Chondrocyte (in vitro differentiated cells): ENCODE measurements around the gene SMAD3. TPM values are rescaled to one million over a fixed set of nuclear protein-coding genes. Genes with fewer than 3 reads are reported as not detected.

ENCODE experiments used
- DNase-seq: peaks from one replicate; pipeline ENCODE4 v3.0.0; 2021; ENCODE audit warnings: mixed read lengths, low spot score
- H3K27ac Mint-ChIP-seq: one replicate; pipeline ENCODE4 v1.8.0; 2021; ENCODE audit warnings: mild to moderate bottlenecking, moderate library complexity, mixed read lengths; ENCODE audit not compliant: unreplicated experiment
- H3K27me3 Mint-ChIP-seq: 2 replicates; pipeline ENCODE4 v1.8.0; 2021; ENCODE audit warnings: low read depth, mixed read lengths
- H3K36me3 Mint-ChIP-seq: 2 replicates; pipeline ENCODE4 v1.8.0; 2021; ENCODE audit warnings: low read depth, mixed read lengths
- H3K4me1 Mint-ChIP-seq: 2 replicates; pipeline ENCODE4 v1.8.0; 2021; ENCODE audit warnings: low read depth, mild to moderate bottlenecking, mixed read lengths
- H3K4me3 Mint-ChIP-seq: one replicate; pipeline ENCODE4 v1.8.0; 2021; ENCODE audit warnings: mild to moderate bottlenecking, moderate library complexity, mixed read lengths; ENCODE audit not compliant: unreplicated experiment
- H3K9me3 Mint-ChIP-seq: 2 replicates; pipeline ENCODE4 v1.8.0; 2021; ENCODE audit warnings: low read depth, mixed read lengths
- CTCF ChIP-seq: fragments of 200-600 bp; sonication (generic); IDR thresholded peaks from 2 replicates; pipeline ENCODE4 v1.5.0; 2021; ENCODE audit warnings: antibody characterized with exemption, mild to moderate bottlenecking, moderate library complexity
- total RNA-seq: library from RNA; stranded (reverse); gene quantifications from 3 replicates; pipeline ENCODE4 v1.2.1, GENCODE V29; 2021

The SMAD3 gene
- total RNA-seq, 1 donor from 2014 or later, result 23.2 TPM

- Mint-ChIP-seq H3K27me3 (no peaks in the 10 kb centered on the region), H3K36me3 (no peaks in the 10 kb centered on the region), H3K4me1 (peaks cover 53% of the 10 kb centered on the region), H3K4me3 (no peak overlapping the region), H3K9me3 (no peaks in the 10 kb centered on the region), H3K27ac (no peak overlapping the region)
- TF ChIP-seq CTCF, result no peak
- no peak for DNase-seq
Observed at GRCh38 chr15:67130673-67131601, 65.5 kb downstream of the SMAD3 start.

GRCh38 chr15:67132276-67132675 is 66.9 kb downstream of the SMAD3 start:
- no peak for TF ChIP-seq CTCF
- Mint-ChIP-seq H3K9me3 (no peaks in the 10 kb centered on the region), H3K4me3 (no peak overlapping the region), H3K27ac (no peak overlapping the region), H3K27me3 (no peaks in the 10 kb centered on the region), H3K4me1 (peaks cover 50% of the 10 kb centered on the region), H3K36me3 (no peaks in the 10 kb centered on the region)
- DNase-seq, result no peak

- no peak for TF ChIP-seq CTCF
Observed at GRCh38 chr15:67133026-67133425, 67.6 kb downstream of the SMAD3 start.

GRCh38 chr15:67133738-67134066 is 68.3 kb downstream of the SMAD3 start:
- no peaks in the 10 kb centered on the region for H3K36me3 Mint-ChIP-seq
- H3K27ac Mint-ChIP-seq, result no peak overlapping the region
- TF ChIP-seq CTCF, result no peak
- H3K27me3 Mint-ChIP-seq, result no peaks in the 10 kb centered on the region
- peaks cover 53% of the 10 kb centered on the region for H3K4me1 Mint-ChIP-seq
- no peak for DNase-seq
- H3K9me3 Mint-ChIP-seq, result no peaks in the 10 kb centered on the region
- H3K4me3 Mint-ChIP-seq, result no peak overlapping the region

More at GRCh38 chr15:67133026-67133425, 67.6 kb downstream of the SMAD3 start:
- no peak for DNase-seq
- Mint-ChIP-seq H3K27me3 (no peaks in the 10 kb centered on the region), H3K27ac (no peak overlapping the region), H3K4me3 (no peak overlapping the region), H3K9me3 (no peaks in the 10 kb centered on the region), H3K4me1 (peaks cover 50% of the 10 kb centered on the region), H3K36me3 (no peaks in the 10 kb centered on the region)

- no peaks in the 10 kb centered on the region for H3K9me3 Mint-ChIP-seq
- H3K4me3 Mint-ChIP-seq, result peak overlapping the region; percentile 1
- no peak for DNase-seq
- peaks cover 57% of the 10 kb centered on the region for H3K4me1 Mint-ChIP-seq
- no peaks in the 10 kb centered on the region for H3K27me3 Mint-ChIP-seq
- TF ChIP-seq CTCF, result no peak
- H3K36me3 Mint-ChIP-seq, result no peaks in the 10 kb centered on the region
- H3K27ac Mint-ChIP-seq, result peak overlapping the region; percentile 78
Observed at GRCh38 chr15:67134067-67134838, 68.9 kb downstream of the SMAD3 start.
